ENCODE measurements around the gene MMP7. TPM values are rescaled to one million over a fixed set of nuclear protein-coding genes. Genes with fewer than 3 reads are reported as not detected.

MMP7 gene
- total RNA-seq, 3 donors from 2014 or later (not counting 1 experiment from before 2014, with no cell fraction given) = not detected

DNA sequence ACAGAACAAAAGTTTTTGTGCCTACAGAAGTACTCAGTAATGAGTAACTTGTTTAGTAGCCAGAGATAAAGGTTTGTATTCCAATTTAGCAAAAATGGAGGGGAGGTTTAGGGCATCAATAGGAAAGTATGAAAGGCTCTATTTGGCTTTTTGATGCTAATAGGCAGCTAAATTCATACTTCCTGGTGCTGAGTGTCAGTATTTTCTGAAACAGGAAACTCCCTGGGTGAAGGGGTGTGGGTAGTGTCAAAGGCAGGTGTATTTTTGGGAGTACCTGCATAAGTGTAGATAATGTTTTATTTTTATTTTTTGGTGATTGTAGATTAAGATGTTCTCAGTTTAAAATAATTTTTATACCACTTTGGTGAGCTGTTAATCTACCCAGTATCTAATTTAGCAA is 29.3 kb upstream of the MMP7 start:
- H3K4me3 Mint-ChIP-seq = peak overlapping the region; percentile 89
- H3K27ac Mint-ChIP-seq = peak overlapping the region; percentile 33 to 83
- Histone ChIP-seq H3K27ac (ENCODE audit: low read length) (peak overlapping the region; percentile 63), H3K36me3 (ENCODE audit: control insufficient read depth, insufficient read depth, low read length) (no peaks in the 10 kb centered on the region), H3K4me3 (ENCODE audit: low read length) (no peak overlapping the region), H3K9me3 (ENCODE audit: control insufficient read depth, insufficient read depth, low read length) (no peaks in the 10 kb centered on the region), H3K4me1 (ENCODE audit: control insufficient read depth, insufficient read depth, low read length) (peaks cover 18% of the 10 kb centered on the region), H3K27me3 (ENCODE audit: control insufficient read depth, insufficient read depth, low read length) (no peaks in the 10 kb centered on the region)
- no peak for TF ChIP-seq CTCF (IDR thresholded peaks at IDR 0.05)
- ATAC-seq (peak; percentile 41 to 63 (median 61)), DNase-seq (peak in 1 of 2 donors; percentile 59)
- H3K36me3 Mint-ChIP-seq = no peaks in the 10 kb centered on the region
- intact Hi-C loops (cut with micrococcal nuclease) = no loop called here
- no peaks in the 10 kb centered on the region for H3K27me3 Mint-ChIP-seq (ENCODE audit: low read depth in 2 of 2)
- no peaks in the 10 kb centered on the region for H3K9me3 Mint-ChIP-seq
- peaks cover 46% of the 10 kb centered on the region in 2 donors for H3K4me1 Mint-ChIP-seq

DNA sequence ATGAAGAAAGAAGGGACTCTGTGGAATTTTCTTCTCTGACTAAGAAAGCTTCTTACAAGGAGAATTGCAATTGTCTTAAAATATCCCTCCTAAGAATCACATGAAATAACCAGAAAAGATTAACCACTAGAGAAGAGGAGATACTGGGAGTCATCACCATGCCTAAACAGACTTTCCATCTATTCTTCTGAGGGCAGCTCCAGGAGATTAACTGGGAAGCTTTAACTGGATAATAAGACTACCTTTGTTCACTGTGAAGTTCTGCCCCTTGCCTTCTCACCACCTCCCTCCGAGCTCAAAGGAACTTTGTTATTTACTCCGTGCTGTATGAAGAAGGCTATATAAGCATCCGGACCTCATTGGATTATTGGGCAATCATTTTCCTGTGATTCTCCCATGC is 24.5 kb upstream of the MMP7 start:
- intact Hi-C loops (cut with micrococcal nuclease) = no loop called here
- Mint-ChIP-seq H3K9me3 (no peaks in the 10 kb centered on the region), H3K36me3 (no peaks in the 10 kb centered on the region), H3K4me3 (no peak overlapping the region), H3K27me3 (ENCODE audit: low read depth in 2 of 2) (peaks cover 13 to 16% of the 10 kb centered on the region in 2 donors), H3K27ac (no peak overlapping the region), H3K4me1 (peaks cover 12% of the 10 kb centered on the region in 2 donors)
- H3K36me3 ChIP-seq (ENCODE audit: control insufficient read depth, insufficient read depth, low read length) = no peaks in the 10 kb centered on the region
- ATAC-seq (no peak), DNase-seq (no peak)
- H3K9me3 ChIP-seq (ENCODE audit: control insufficient read depth, insufficient read depth, low read length) = no peaks in the 10 kb centered on the region
- no peaks in the 10 kb centered on the region for H3K4me1 ChIP-seq (ENCODE audit: control insufficient read depth, insufficient read depth, low read length)
- H3K4me3 ChIP-seq (ENCODE audit: low read length) = no peak overlapping the region
- WGBS (ENCODE audit: insufficient coverage) = 94% methylated on average over 3 of the region's 3 CpGs
- no peak for TF ChIP-seq CTCF (IDR thresholded peaks at IDR 0.05)
- H3K27me3 ChIP-seq (ENCODE audit: control insufficient read depth, insufficient read depth, low read length) = no peaks in the 10 kb centered on the region
- H3K27ac ChIP-seq (ENCODE audit: low read length) = no peak overlapping the region

- peaks cover 13 to 16% of the 10 kb centered on the region in 2 donors for H3K27me3 Mint-ChIP-seq (ENCODE audit: low read depth in 2 of 2)
These were observed 23.3 kb upstream of the MMP7 start for GRCh38 chr11:102553835-102554282.

More at GRCh38 chr11:102553835-102554282, 23.3 kb upstream of the MMP7 start:
- intact Hi-C loops (cut with micrococcal nuclease) = no loop called here
- no peak overlapping the region for H3K4me3 Mint-ChIP-seq
- Histone ChIP-seq H3K4me3 (ENCODE audit: low read length) (no peak overlapping the region), H3K27me3 (ENCODE audit: control insufficient read depth, insufficient read depth, low read length) (no peaks in the 10 kb centered on the region), H3K27ac (ENCODE audit: low read length) (no peak overlapping the region), H3K36me3 (ENCODE audit: control insufficient read depth, insufficient read depth, low read length) (no peaks in the 10 kb centered on the region), H3K9me3 (ENCODE audit: control insufficient read depth, insufficient read depth, low read length) (no peaks in the 10 kb centered on the region), H3K4me1 (ENCODE audit: control insufficient read depth, insufficient read depth, low read length) (no peaks in the 10 kb centered on the region)
- no peaks in the 10 kb centered on the region for H3K36me3 Mint-ChIP-seq
- no peak overlapping the region for H3K27ac Mint-ChIP-seq
- ATAC-seq (no peak), DNase-seq (no peak)
- 83% methylated on average over 5 of the region's 5 CpGs for WGBS (ENCODE audit: insufficient coverage)
- H3K4me1 Mint-ChIP-seq = no peaks in the 10 kb centered on the region
- no peak for TF ChIP-seq CTCF (IDR thresholded peaks at IDR 0.05)
- no peaks in the 10 kb centered on the region for H3K9me3 Mint-ChIP-seq

Data from natural killer cell (primary cell).